DND-41 (cell line): ENCODE measurements around the gene YARS1.

Experiments
- ATAC-seq: fragments of 200-7000 bp; cut with Tn5 transposase; 3 replicates; pipeline ENCODE4 v1.9.1; 2021; ENCODE audit warnings: low read depth; ENCODE audit not compliant: insufficient read depth
- DNase-seq: peaks from one replicate; pipeline ENCODE4 v3.0.0-alpha.2; 2020
- H2AFZ ChIP-seq: 2 replicates; pipeline ENCODE4 v1.6.0; 2012; ENCODE audit warnings: low read depth, low read length
- H3K27ac ChIP-seq: 2 replicates; pipeline ENCODE4 v1.5.1; 2012; ENCODE audit warnings: low read length, inconsistent platforms
- H3K27me3 ChIP-seq: fragments of 200-600 bp; sonication (generic); 2 replicates; pipeline ENCODE4 v1.6.0; 2012; ENCODE audit warnings: low read length, mild to moderate bottlenecking, inconsistent platforms; ENCODE audit not compliant: insufficient read depth, poor library complexity
- H3K36me3 ChIP-seq: 2 replicates; pipeline ENCODE4 v1.5.1; 2012; ENCODE audit warnings: low read length, inconsistent platforms; ENCODE audit not compliant: insufficient read depth
- H3K4me1 ChIP-seq: 2 replicates; pipeline ENCODE4 v1.5.1; 2012; ENCODE audit warnings: mild to moderate bottlenecking, low read length; ENCODE audit not compliant: insufficient read depth
- H3K4me2 ChIP-seq: 2 replicates; pipeline ENCODE4 v1.6.0; 2012; ENCODE audit warnings: mild to moderate bottlenecking, moderate library complexity, low read length, inconsistent platforms; ENCODE audit not compliant: insufficient read depth
- H3K4me3 ChIP-seq, 2 experiments: fragments of 200-600 bp in 1 of 2; shearing (Covaris generic) in 1 of 2; 2 replicates each; pipeline ENCODE4 v1.5.1; 2012 to 2016; ENCODE audit warnings: inconsistent platforms in 2 of 2, low read length in 2 of 2, mild to moderate bottlenecking in 2 of 2, low read depth in 1 of 2, moderate library complexity in 1 of 2
- H3K79me2 ChIP-seq: 2 replicates; pipeline ENCODE4 v1.6.0; 2012; ENCODE audit warnings: low read length, inconsistent platforms; ENCODE audit not compliant: insufficient read depth
- H3K9ac ChIP-seq: 2 replicates; pipeline ENCODE4 v1.6.0; 2012; ENCODE audit warnings: low read depth, mild to moderate bottlenecking, inconsistent platforms, low read length, moderate library complexity
- H3K9me3 ChIP-seq: 2 replicates; pipeline ENCODE4 v1.5.1; 2012; ENCODE audit warnings: low read length, moderate library complexity, mild to moderate bottlenecking, inconsistent platforms; ENCODE audit not compliant: insufficient read depth, severe bottlenecking
- H4K20me1 ChIP-seq: 2 replicates; pipeline ENCODE4 v1.6.0; 2012; ENCODE audit warnings: low read length; ENCODE audit not compliant: insufficient read depth
- EZH2 ChIP-seq: IDR thresholded peaks from 3 replicates; pipeline ENCODE4 v1.6.1; 2012; ENCODE audit warnings: borderline replicate concordance, low read depth, mild to moderate bottlenecking, moderate library complexity, low read length, inconsistent platforms; ENCODE audit not compliant: severe bottlenecking
- TF ChIP-seq, protein P1 (sequence below): IDR thresholded peaks from 2 replicates; pipeline ENCODE4 v1.5.1; 2012; ENCODE audit warnings: borderline replicate concordance, low read length, moderate library complexity, mild to moderate bottlenecking; ENCODE audit not compliant: poor library complexity, severe bottlenecking; ENCODE audit errors: extremely low read depth

The YARS1 gene

DNA sequence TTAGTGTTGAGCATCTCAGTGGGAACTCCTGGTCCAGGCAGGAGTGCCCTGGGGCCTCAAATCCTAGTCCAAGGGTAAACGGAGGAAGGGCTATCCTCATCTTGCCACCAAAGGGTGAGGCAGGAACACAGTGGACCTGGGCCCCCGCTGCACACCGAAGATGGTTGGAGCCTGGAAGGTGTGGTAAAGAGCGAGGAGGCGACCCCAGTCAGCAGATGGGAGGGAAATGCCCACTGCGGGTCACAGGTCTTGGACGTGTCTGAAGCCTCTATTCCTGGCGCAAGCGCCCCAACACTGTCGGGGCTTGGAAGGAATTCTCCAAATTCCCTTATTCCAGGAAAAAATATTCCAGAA lies 76.1 kb downstream of the YARS1 start:
- no peaks in the 10 kb centered on the region for H3K79me2 ChIP-seq
- no peak overlapping the region for H3K27ac ChIP-seq
- ATAC-seq: no peak
- 0 out of 2 replicates have a peak, but pooled peaks cover 3% of the 10 kb centered on the region for H3K4me1 ChIP-seq
- H3K9ac ChIP-seq: no peak overlapping the region; the same call in 1 of the 2 replicates
- H3K4me2 ChIP-seq: peak overlapping the region; percentile 53; the same call in 1 of the 2 replicates
- H2AFZ ChIP-seq: no peak overlapping the region
- 0 out of 4 replicates have a peak overlapping the region, but pooled peaks of 1 of the 2 experiments have one; percentile 30 for H3K4me3 ChIP-seq
- no peak for DNase-seq
- peaks cover 10% of the 10 kb centered on the region for H4K20me1 ChIP-seq
- peaks cover 43% of the 10 kb centered on the region for H3K27me3 ChIP-seq
- H3K9me3 ChIP-seq: no peaks in the 10 kb centered on the region
- TF ChIP-seq EZH2: peak; percentile 69
- TF ChIP-seq, protein P1, sequence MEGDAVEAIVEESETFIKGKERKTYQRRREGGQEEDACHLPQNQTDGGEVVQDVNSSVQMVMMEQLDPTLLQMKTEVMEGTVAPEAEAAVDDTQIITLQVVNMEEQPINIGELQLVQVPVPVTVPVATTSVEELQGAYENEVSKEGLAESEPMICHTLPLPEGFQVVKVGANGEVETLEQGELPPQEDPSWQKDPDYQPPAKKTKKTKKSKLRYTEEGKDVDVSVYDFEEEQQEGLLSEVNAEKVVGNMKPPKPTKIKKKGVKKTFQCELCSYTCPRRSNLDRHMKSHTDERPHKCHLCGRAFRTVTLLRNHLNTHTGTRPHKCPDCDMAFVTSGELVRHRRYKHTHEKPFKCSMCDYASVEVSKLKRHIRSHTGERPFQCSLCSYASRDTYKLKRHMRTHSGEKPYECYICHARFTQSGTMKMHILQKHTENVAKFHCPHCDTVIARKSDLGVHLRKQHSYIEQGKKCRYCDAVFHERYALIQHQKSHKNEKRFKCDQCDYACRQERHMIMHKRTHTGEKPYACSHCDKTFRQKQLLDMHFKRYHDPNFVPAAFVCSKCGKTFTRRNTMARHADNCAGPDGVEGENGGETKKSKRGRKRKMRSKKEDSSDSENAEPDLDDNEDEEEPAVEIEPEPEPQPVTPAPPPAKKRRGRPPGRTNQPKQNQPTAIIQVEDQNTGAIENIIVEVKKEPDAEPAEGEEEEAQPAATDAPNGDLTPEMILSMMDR: no peak
- no peaks in the 10 kb centered on the region for H3K36me3 ChIP-seq

DNA sequence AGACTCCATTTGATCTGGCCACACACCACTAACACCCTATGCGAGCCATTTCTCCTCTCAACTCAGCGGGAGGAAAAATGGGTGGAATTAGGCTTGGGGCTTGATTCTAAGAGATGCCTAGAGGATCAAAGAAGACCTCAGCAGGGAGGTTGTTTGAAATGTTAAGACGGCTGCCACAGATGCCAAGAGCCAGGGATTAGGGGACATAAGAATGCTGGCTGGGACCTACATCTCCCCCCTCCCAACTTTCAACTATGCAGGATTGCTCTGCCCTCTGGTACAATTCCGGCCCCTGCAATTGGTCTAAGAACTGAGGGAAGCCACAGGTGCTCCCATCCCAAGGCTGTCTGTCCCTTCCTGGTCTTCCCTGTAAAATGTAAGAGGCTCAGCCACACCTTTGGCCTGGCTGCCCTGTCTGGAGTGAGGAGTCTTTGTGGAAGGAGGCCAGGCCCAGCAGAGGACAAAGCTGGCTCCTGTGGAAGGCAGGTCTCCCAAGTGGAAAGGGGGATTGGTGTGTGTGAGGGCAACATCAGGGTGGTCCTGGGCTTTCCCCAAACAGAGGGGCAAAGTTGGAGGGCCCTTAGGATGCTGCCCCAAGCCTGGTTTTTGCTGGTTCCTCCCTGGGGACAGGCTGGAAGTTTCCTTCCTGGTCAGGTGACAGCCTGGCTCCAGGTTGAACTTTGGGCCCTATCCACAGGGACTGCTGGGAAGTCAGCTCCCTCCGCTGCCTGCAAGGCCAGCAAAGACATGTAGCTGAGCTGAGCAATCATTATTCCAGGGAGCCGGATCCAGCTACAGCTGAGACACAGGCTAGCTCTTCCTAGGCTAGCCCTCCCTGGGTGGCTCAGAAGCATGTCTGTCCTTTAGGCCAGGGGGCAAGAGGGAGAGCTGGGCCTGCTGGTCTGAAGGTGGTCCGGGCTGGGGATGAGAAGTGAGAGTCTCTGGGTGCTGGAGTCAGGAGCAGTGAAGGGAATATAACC lies 80.1 kb downstream of the YARS1 start:
- H3K27ac ChIP-seq: no peak overlapping the region
- H4K20me1 ChIP-seq: no peaks in the 10 kb centered on the region; the same call in 1 of the 2 replicates
- ATAC-seq (no peak), DNase-seq (no peak)
- TF ChIP-seq EZH2: no peak
- TF ChIP-seq, protein P1: no peak
- H2AFZ ChIP-seq: no peak overlapping the region
- no peak overlapping the region for H3K4me3 ChIP-seq
- H3K79me2 ChIP-seq: no peaks in the 10 kb centered on the region
- 0 out of 2 replicates have a peak, but pooled peaks cover 3% of the 10 kb centered on the region for H3K4me1 ChIP-seq
- H3K9ac ChIP-seq: no peak overlapping the region
- H3K4me2 ChIP-seq: no peak overlapping the region
- H3K36me3 ChIP-seq: no peaks in the 10 kb centered on the region
- H3K9me3 ChIP-seq: no peaks in the 10 kb centered on the region
- peaks cover 29% of the 10 kb centered on the region for H3K27me3 ChIP-seq

DNA sequence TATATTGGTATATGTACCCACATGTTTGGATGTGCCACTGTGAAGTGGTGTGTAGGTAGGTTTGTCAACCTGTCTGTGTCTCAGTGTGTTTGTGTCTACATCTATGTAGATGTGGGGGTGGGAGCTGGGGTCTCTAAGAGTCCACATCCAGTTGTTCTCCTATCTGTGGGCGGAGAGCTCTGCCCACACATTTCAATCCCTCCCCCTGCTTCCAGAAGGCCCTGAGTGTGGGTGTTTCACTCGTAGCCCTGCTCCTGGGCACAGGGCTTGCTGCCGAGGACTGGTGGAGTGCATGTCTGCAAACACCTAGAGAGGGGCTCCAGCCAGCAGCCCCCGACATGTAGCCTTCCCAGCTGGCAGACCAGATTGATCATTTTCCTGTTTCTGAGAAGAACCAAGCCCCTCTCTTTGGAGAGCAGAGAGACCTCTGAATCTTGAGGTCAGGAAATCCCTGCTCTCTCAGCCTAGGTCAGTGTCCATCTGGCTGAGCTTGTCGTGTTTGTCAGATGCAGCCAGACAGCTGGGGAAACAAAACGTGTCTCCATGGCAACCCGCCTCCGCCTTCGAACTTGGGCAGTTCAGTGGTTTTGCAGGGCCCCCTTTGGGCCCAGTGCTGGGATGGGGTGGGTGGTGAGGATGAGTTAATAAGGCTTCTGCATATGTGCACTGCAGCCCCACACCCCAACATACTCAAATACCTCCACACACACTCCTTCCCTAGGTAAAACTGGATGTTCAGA lies 83.4 kb downstream of the YARS1 start:
- H3K4me3 ChIP-seq: no peak overlapping the region
- no peaks in the 10 kb centered on the region for H3K36me3 ChIP-seq
- H3K27me3 ChIP-seq: peaks cover 12% of the 10 kb centered on the region
- H4K20me1 ChIP-seq: no peaks in the 10 kb centered on the region; the same call in 1 of the 2 replicates
- H3K9ac ChIP-seq: no peak overlapping the region
- H2AFZ ChIP-seq: no peak overlapping the region
- DNase-seq: no peak
- no peak overlapping the region for H3K4me2 ChIP-seq
- no peak for ATAC-seq
- H3K79me2 ChIP-seq: no peaks in the 10 kb centered on the region
- 0 out of 2 replicates have a peak, but pooled peaks cover 2% of the 10 kb centered on the region for H3K4me1 ChIP-seq
- TF ChIP-seq EZH2: no peak
- TF ChIP-seq, protein P1: no peak
- H3K9me3 ChIP-seq: no peaks in the 10 kb centered on the region
- H3K27ac ChIP-seq: no peak overlapping the region
